CD4-positive, CD25-positive, alpha-beta regulatory T cell (primary cell): ENCODE data around the gene PCSK5. TPM values are rescaled to one million over a fixed set of nuclear protein-coding genes. Genes with fewer than 3 reads are reported as not detected.
A peak's percentile ranks its signal among the peaks of the same experiment; 100 is the strongest.

Experiments
- ATAC-seq, 2 donors: fragments of 150-1000 bp; cut with Tn5 transposase; one replicate each; pipeline ENCODE4 v1.10.0; 2021; ENCODE audit warnings: low read depth in 2 of 2, moderate number of reproducible peaks in 2 of 2, moderate library complexity in 1 of 2
- DNase-seq, 3 donors: peaks; one replicate each; pipeline versions ENCODE4 v3.0.0 to v3.0.0-alpha.2; 2012 to 2022; ENCODE audit warnings: mixed read lengths in 1 of 3
- H3K27ac ChIP-seq: one replicate; pipeline ENCODE4 v1.7.0; 2013; ENCODE audit warnings: mild to moderate bottlenecking, low read length; ENCODE audit not compliant: insufficient read depth, poor library complexity, severe bottlenecking
- H3K27me3 ChIP-seq: one replicate; pipeline ENCODE4 v1.7.0; 2013; ENCODE audit warnings: low read length; ENCODE audit not compliant: control insufficient read depth, insufficient read depth
- H3K36me3 ChIP-seq: one replicate; pipeline ENCODE4 v1.7.0; 2013; ENCODE audit warnings: mild to moderate bottlenecking, low read length, moderate library complexity; ENCODE audit not compliant: control insufficient read depth, insufficient read depth
- H3K4me1 ChIP-seq: 2 replicates; pipeline ENCODE4 v1.7.0; 2013; ENCODE audit warnings: mild to moderate bottlenecking, low read length; ENCODE audit not compliant: insufficient read depth, control insufficient read depth, poor library complexity, severe bottlenecking
- H3K4me3 ChIP-seq: one replicate; pipeline ENCODE4 v1.7.0; 2013; ENCODE audit warnings: low read depth, mild to moderate bottlenecking, low read length, moderate library complexity
- H3K9me3 ChIP-seq, 2 experiments: 1 replicate in 1 of 2; 2 replicates in 1 of 2; pipeline ENCODE4 v1.7.0; 2013; ENCODE audit warnings: low read length in 2 of 2, mild to moderate bottlenecking in 1 of 2, moderate library complexity in 1 of 2; ENCODE audit not compliant: control insufficient read depth in 2 of 2
- H3K27ac Mint-ChIP-seq, 3 donors: one replicate each; pipeline ENCODE4 v1.8.0; 2020 to 2022; ENCODE audit warnings: mild to moderate bottlenecking in 3 of 3, mixed read lengths in 3 of 3, moderate library complexity in 2 of 3
- H3K27me3 Mint-ChIP-seq: one replicate; pipeline ENCODE4 v1.8.0; 2022; ENCODE audit warnings: mild to moderate bottlenecking, mixed read lengths
- H3K36me3 Mint-ChIP-seq: one replicate; pipeline ENCODE4 v1.8.0; 2020; ENCODE audit warnings: mixed read lengths
- H3K4me1 Mint-ChIP-seq, 4 donors: one replicate each; pipeline ENCODE4 v1.8.0; 2020 to 2022; ENCODE audit warnings: mixed read lengths in 4 of 4, mild to moderate bottlenecking in 1 of 4
- H3K4me3 Mint-ChIP-seq, 4 donors: one replicate each; pipeline ENCODE4 v1.8.0; 2020 to 2022; ENCODE audit warnings: mild to moderate bottlenecking in 4 of 4, mixed read lengths in 4 of 4, moderate library complexity in 3 of 4
- H3K9me3 Mint-ChIP-seq, 7 donors: one replicate each; pipeline ENCODE4 v1.8.0; 2020 to 2022; ENCODE audit warnings: mixed read lengths in 7 of 7, mild to moderate bottlenecking in 3 of 7, moderate library complexity in 2 of 7
- polyA plus RNA-seq, 4 donors: library from polyadenylated mRNA; unstranded; fragments of 300-500 nt; fragmentation: Illumina TruSeq; gene quantifications; one replicate each; pipeline ENCODE4 v1.2.3, GENCODE V29; 2021
- total RNA-seq: library from RNA; stranded (reverse); gene quantifications from one replicate; pipeline ENCODE4 v1.2.3, GENCODE V29; 2022

The PCSK5 gene
- total RNA-seq (2.0 TPM), polyA plus RNA-seq (1 to 10 TPM in 3 of 4 donors, under 1 TPM in 1; 0.47 to 2.7 (median 1.8) TPM)

- H3K9me3 Mint-ChIP-seq: peaks cover 0 to 2% (median 0%) of the 10 kb centered on the region in 7 donors
- H3K27me3 Mint-ChIP-seq: peaks cover 55% of the 10 kb centered on the region
- H3K27me3 ChIP-seq: peaks cover 8% of the 10 kb centered on the region
- no peaks in the 10 kb centered on the region for H3K36me3 ChIP-seq
- H3K36me3 Mint-ChIP-seq: no peaks in the 10 kb centered on the region
- H3K4me3 Mint-ChIP-seq: peak within 1 kb of the TSS; percentile 80 to 96 (median 90)
- peak within 1 kb of the TSS; percentile 86 for H3K4me3 ChIP-seq
- H3K9me3 ChIP-seq: no peaks in the 10 kb centered on the region
- peak within 1 kb of the TSS; percentile 61 to 79 (median 64) for H3K27ac Mint-ChIP-seq
- H3K27ac ChIP-seq: no peak within 1 kb of the TSS
- peaks cover 0 to 40% (median 10%) of the 10 kb centered on the region in 4 donors for H3K4me1 Mint-ChIP-seq
- peak; percentile 64 to 84 (median 75) for DNase-seq
- peak; percentile 87 to 91 for ATAC-seq
- H3K4me1 ChIP-seq: peaks cover 10% of the 10 kb centered on the region
Observed at GRCh38 chr9:75890472-75891276, at the start of gene PCSK5. Gene PCSK5, plus strand, starts transcription at chr9:75890673. Its CDS starts 509 bp downstream, at chr9:75891182.

- Histone ChIP-seq H3K4me1 (no peaks in the 10 kb centered on the region), H3K4me3 (no peak overlapping the region), H3K27me3 (no peaks in the 10 kb centered on the region), H3K36me3 (no peaks in the 10 kb centered on the region), H3K27ac (no peak overlapping the region), H3K9me3 (no peaks in the 10 kb centered on the region)
- peaks cover 0 to 1% (median 0%) of the 10 kb centered on the region in 7 donors for H3K9me3 Mint-ChIP-seq
- no peak for DNase-seq
- no peaks in the 10 kb centered on the region for H3K36me3 Mint-ChIP-seq
- no peaks in the 10 kb centered on the region for H3K4me1 Mint-ChIP-seq
- no peak overlapping the region for H3K4me3 Mint-ChIP-seq
- no peak for ATAC-seq
- peak overlapping the region in 1 of 3 donors; percentile 6 for H3K27ac Mint-ChIP-seq
- H3K27me3 Mint-ChIP-seq: peaks cover 4% of the 10 kb centered on the region
Observed at GRCh38 chr9:75844321-75844720, 46.2 kb upstream of the PCSK5 start.

- H3K27me3 Mint-ChIP-seq: peaks cover 4% of the 10 kb centered on the region
- Histone ChIP-seq H3K4me3 (no peak overlapping the region), H3K27ac (no peak overlapping the region), H3K4me1 (no peaks in the 10 kb centered on the region), H3K36me3 (no peaks in the 10 kb centered on the region), H3K27me3 (no peaks in the 10 kb centered on the region), H3K9me3 (no peaks in the 10 kb centered on the region)
- no peaks in the 10 kb centered on the region for H3K36me3 Mint-ChIP-seq
- ATAC-seq (no peak), DNase-seq (no peak)
- H3K9me3 Mint-ChIP-seq: peaks cover 0 to 1% (median 0%) of the 10 kb centered on the region in 7 donors
- H3K4me3 Mint-ChIP-seq: no peak overlapping the region
- no peaks in the 10 kb centered on the region for H3K4me1 Mint-ChIP-seq
- no peak overlapping the region for H3K27ac Mint-ChIP-seq
Observed at GRCh38 chr9:75845806-75846205, 44.7 kb upstream of the PCSK5 start.

- H3K36me3 Mint-ChIP-seq: no peaks in the 10 kb centered on the region
- DNase-seq (no peak), ATAC-seq (no peak)
- H3K4me1 ChIP-seq: no peaks in the 10 kb centered on the region
- no peak overlapping the region for H3K4me3 Mint-ChIP-seq
- no peak overlapping the region for H3K27ac Mint-ChIP-seq
- H3K27ac ChIP-seq: no peak overlapping the region
- no peaks in the 10 kb centered on the region for H3K27me3 ChIP-seq
- no peaks in the 10 kb centered on the region for H3K36me3 ChIP-seq
- H3K27me3 Mint-ChIP-seq: peaks cover 4% of the 10 kb centered on the region
- no peak overlapping the region for H3K4me3 ChIP-seq
- peaks cover 0 to 1% (median 0%) of the 10 kb centered on the region in 7 donors for H3K9me3 Mint-ChIP-seq
- H3K4me1 Mint-ChIP-seq: no peaks in the 10 kb centered on the region
- no peaks in the 10 kb centered on the region for H3K9me3 ChIP-seq
Observed at GRCh38 chr9:75847085-75847484, 43.4 kb upstream of the PCSK5 start.

- Mint-ChIP-seq H3K27ac (no peak overlapping the region), H3K4me3 (no peak overlapping the region), H3K36me3 (no peaks in the 10 kb centered on the region), H3K9me3 (peaks cover 0 to 1% (median 0%) of the 10 kb centered on the region in 7 donors), H3K4me1 (no peaks in the 10 kb centered on the region), H3K27me3 (peaks cover 4% of the 10 kb centered on the region)
- H3K36me3 ChIP-seq: no peaks in the 10 kb centered on the region
- no peak overlapping the region for H3K4me3 ChIP-seq
- H3K4me1 ChIP-seq: no peaks in the 10 kb centered on the region
- DNase-seq (no peak), ATAC-seq (no peak)
- H3K9me3 ChIP-seq: no peaks in the 10 kb centered on the region
- no peaks in the 10 kb centered on the region for H3K27me3 ChIP-seq
- no peak overlapping the region for H3K27ac ChIP-seq
Observed at GRCh38 chr9:75850459-75851200, 39.8 kb upstream of the PCSK5 start.

GRCh38 chr9:75851917-75852316 lies 38.6 kb upstream of the PCSK5 start:
- no peak overlapping the region for H3K27ac Mint-ChIP-seq
- peaks cover 6% of the 10 kb centered on the region for H3K27me3 Mint-ChIP-seq
- H3K4me3 Mint-ChIP-seq: no peak overlapping the region
- no peaks in the 10 kb centered on the region for H3K36me3 Mint-ChIP-seq
- H3K27me3 ChIP-seq: no peaks in the 10 kb centered on the region
- no peaks in the 10 kb centered on the region for H3K4me1 ChIP-seq
- H3K9me3 Mint-ChIP-seq: peaks cover 0 to 1% (median 0%) of the 10 kb centered on the region in 7 donors
- no peak overlapping the region for H3K27ac ChIP-seq
- H3K9me3 ChIP-seq: no peaks in the 10 kb centered on the region
- DNase-seq (no peak), ATAC-seq (no peak)
- H3K36me3 ChIP-seq: no peaks in the 10 kb centered on the region
- H3K4me3 ChIP-seq: no peak overlapping the region
- H3K4me1 Mint-ChIP-seq: no peaks in the 10 kb centered on the region

GRCh38 chr9:75852746-75853145 lies 37.7 kb upstream of the PCSK5 start:
- Mint-ChIP-seq H3K9me3 (peaks cover 0 to 1% (median 0%) of the 10 kb centered on the region in 7 donors), H3K4me3 (no peak overlapping the region), H3K27ac (peak overlapping the region in 1 of 3 donors; percentile 67), H3K36me3 (no peaks in the 10 kb centered on the region), H3K27me3 (peaks cover 8% of the 10 kb centered on the region), H3K4me1 (no peaks in the 10 kb centered on the region)
- H3K9me3 ChIP-seq: no peaks in the 10 kb centered on the region
- no peak overlapping the region for H3K27ac ChIP-seq
- H3K4me3 ChIP-seq: no peak overlapping the region
- H3K36me3 ChIP-seq: no peaks in the 10 kb centered on the region
- H3K27me3 ChIP-seq: no peaks in the 10 kb centered on the region
- ATAC-seq (no peak), DNase-seq (no peak)
- H3K4me1 ChIP-seq: no peaks in the 10 kb centered on the region
